Measurements from ENCODE around the gene REV1.

DNA sequence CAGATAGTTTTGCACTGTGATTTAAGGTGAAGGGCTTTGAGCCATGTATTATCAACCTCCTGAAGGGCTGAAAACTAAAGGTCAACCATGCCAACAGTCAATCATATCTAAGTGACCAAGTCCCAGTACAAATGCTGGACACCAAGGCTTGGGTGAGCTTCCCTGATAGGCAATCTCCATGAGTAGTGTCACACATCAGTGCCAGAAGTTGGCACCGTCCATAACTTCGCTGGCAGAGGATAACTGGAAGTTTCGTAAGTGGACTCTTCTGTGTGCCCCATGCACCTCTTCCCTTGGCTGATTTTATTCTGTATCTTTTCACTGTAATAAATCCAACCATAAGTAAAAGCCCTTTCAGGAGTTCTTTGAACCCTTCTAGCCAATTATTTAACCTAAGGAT, 13.2 kb downstream of the REV1 start:
- TF ChIP-seq CTCF (IDR thresholded peaks at IDR 0.05; ENCODE audit: insufficient read depth, low read length), result no peak
- TF ChIP-seq, protein P1, sequence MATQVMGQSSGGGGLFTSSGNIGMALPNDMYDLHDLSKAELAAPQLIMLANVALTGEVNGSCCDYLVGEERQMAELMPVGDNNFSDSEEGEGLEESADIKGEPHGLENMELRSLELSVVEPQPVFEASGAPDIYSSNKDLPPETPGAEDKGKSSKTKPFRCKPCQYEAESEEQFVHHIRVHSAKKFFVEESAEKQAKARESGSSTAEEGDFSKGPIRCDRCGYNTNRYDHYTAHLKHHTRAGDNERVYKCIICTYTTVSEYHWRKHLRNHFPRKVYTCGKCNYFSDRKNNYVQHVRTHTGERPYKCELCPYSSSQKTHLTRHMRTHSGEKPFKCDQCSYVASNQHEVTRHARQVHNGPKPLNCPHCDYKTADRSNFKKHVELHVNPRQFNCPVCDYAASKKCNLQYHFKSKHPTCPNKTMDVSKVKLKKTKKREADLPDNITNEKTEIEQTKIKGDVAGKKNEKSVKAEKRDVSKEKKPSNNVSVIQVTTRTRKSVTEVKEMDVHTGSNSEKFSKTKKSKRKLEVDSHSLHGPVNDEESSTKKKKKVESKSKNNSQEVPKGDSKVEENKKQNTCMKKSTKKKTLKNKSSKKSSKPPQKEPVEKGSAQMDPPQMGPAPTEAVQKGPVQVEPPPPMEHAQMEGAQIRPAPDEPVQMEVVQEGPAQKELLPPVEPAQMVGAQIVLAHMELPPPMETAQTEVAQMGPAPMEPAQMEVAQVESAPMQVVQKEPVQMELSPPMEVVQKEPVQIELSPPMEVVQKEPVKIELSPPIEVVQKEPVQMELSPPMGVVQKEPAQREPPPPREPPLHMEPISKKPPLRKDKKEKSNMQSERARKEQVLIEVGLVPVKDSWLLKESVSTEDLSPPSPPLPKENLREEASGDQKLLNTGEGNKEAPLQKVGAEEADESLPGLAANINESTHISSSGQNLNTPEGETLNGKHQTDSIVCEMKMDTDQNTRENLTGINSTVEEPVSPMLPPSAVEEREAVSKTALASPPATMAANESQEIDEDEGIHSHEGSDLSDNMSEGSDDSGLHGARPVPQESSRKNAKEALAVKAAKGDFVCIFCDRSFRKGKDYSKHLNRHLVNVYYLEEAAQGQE (IDR thresholded peaks at IDR 0.05; ENCODE audit: insufficient replicate concordance, low read depth), result no peak

All from HL-60 (cell line).